ENCODE measurements around the gene PSMA7. TPM values are rescaled to one million over a fixed set of nuclear protein-coding genes. Genes with fewer than 3 reads are reported as not detected.

The PSMA7 gene
- polyA plus RNA-seq, 1 donor (not counting 4 experiments of a cell fraction or from before 2014, with no cell fraction given): 383 TPM

DNA sequence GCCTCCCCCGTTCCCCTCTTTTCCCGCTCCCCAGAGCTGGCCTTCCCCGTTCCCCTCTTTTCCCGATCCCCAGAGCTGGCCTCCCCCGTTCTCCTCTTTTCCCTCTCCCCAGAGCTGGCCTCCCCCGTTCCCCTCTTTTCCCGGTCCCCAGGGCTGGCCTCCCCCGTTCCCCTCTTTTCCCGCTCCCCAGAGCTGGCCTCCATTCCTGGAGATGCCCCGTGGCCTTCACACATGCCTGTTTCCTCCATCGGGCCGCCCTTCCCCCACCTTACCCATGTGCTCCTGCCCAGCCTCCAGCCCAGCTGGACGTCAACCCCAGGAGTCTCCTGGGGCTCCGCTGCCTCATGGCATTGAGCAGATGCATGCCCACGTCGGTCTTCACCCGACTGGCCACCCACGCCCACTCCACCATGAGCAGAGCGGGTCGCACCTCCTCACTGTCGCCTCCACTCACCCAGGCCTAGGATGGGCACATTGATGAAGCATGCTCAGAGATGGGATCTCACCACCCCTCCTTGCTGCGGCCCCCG, 8.7 kb upstream of the PSMA7 start:
- Histone ChIP-seq H4K20me1 (ENCODE audit: control insufficient read depth, extremely low read depth, insufficient read depth, low read length) (peaks cover 58% of the 10 kb centered on the region), H2AFZ (ENCODE audit: control insufficient read depth, low read length) (no peak overlapping the region), H3K9me3 (ENCODE audit: control insufficient read depth, low read depth, low read length) (no peaks in the 10 kb centered on the region), H3K36me3 (ENCODE audit: control insufficient read depth in 2 of 2, extremely low read depth in 1 of 2, insufficient read depth in 2 of 2, low read length in 2 of 2) (peaks cover 3 to 10% of the 10 kb centered on the region in 2 experiments), H3K9me1 (ENCODE audit: control insufficient read depth, extremely low read depth, insufficient read depth, low read length) (peaks cover 26% of the 10 kb centered on the region), H3K4me2 (ENCODE audit: control insufficient read depth, extremely low read depth, insufficient read depth, low read depth, low read length) (no peak overlapping the region), H3K4me1 (ENCODE audit: control insufficient read depth, extremely low read depth, insufficient read depth, low read length) (peaks cover 36% of the 10 kb centered on the region), H3K4me3 (ENCODE audit: control insufficient read depth in 2 of 3, extremely low read depth in 1 of 3, insufficient read depth in 2 of 3, low read depth in 1 of 3, low read length in 3 of 3) (no peak overlapping the region), H3K79me2 (ENCODE audit: control insufficient read depth, insufficient read depth, low read length) (peaks cover 66% of the 10 kb centered on the region), H3K27ac (ENCODE audit: control insufficient read depth, insufficient read depth, low read length) (no peak overlapping the region), H3K9ac (ENCODE audit: control insufficient read depth, extremely low read depth, insufficient read depth, low read length) (no peak overlapping the region), H3K27me3 (ENCODE audit: control insufficient read depth, extremely low read depth, insufficient read depth, low read length) (no peaks in the 10 kb centered on the region)
- no peak for FAIRE-seq
- dilution Hi-C loops (cut with MboI; ENCODE audit: extremely low pct_ligation_motif_present, low sequenced_read_pairs): no loop called here
- TF ChIP-seq EZH2 (IDR thresholded peaks at IDR 0.05; ENCODE audit: low read length): no peak
- TF ChIP-seq, protein P1, sequence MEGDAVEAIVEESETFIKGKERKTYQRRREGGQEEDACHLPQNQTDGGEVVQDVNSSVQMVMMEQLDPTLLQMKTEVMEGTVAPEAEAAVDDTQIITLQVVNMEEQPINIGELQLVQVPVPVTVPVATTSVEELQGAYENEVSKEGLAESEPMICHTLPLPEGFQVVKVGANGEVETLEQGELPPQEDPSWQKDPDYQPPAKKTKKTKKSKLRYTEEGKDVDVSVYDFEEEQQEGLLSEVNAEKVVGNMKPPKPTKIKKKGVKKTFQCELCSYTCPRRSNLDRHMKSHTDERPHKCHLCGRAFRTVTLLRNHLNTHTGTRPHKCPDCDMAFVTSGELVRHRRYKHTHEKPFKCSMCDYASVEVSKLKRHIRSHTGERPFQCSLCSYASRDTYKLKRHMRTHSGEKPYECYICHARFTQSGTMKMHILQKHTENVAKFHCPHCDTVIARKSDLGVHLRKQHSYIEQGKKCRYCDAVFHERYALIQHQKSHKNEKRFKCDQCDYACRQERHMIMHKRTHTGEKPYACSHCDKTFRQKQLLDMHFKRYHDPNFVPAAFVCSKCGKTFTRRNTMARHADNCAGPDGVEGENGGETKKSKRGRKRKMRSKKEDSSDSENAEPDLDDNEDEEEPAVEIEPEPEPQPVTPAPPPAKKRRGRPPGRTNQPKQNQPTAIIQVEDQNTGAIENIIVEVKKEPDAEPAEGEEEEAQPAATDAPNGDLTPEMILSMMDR (optimal IDR thresholded peaks at IDR 0.05 in 1 of 3, IDR thresholded peaks at IDR 0.05 in 1 of 3, conservative IDR thresholded peaks at IDR 0.05 in 1 of 3; ENCODE audit: extremely low read depth in 1 of 3, insufficient read depth in 2 of 3, low read length in 3 of 3): no peak
- no peak for DNase-seq (ENCODE audit: low read depth, low spot score)

DNA sequence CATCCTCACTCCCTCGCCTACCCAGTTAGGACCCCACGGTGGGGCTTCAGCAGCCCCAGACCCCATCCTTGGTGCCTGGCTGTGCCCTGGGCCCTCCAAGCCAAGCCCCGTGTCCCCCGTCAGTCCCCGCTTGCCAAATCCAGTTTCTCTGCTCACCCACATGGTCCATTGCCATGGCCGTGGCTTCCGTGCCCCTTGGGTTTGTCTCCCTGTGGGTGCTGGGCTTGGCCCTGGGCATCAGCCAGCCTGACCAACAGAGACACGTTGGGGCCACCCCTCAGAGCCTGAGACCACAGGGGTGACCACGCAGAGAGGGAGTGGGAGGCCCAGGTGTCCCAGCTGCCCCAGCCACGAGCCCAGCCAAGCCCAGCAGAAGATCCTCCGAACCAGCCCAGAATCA, 8.0 kb upstream of the PSMA7 start:
- H3K27me3 ChIP-seq (ENCODE audit: control insufficient read depth, extremely low read depth, insufficient read depth, low read length): no peaks in the 10 kb centered on the region
- no peak for DNase-seq (ENCODE audit: low read depth, low spot score)
- no peak overlapping the region for H3K9ac ChIP-seq (ENCODE audit: control insufficient read depth, extremely low read depth, insufficient read depth, low read length)
- dilution Hi-C loops (cut with MboI; ENCODE audit: extremely low pct_ligation_motif_present, low sequenced_read_pairs): no loop called here
- H3K79me2 ChIP-seq (ENCODE audit: control insufficient read depth, insufficient read depth, low read length): peaks cover 65% of the 10 kb centered on the region
- H4K20me1 ChIP-seq (ENCODE audit: control insufficient read depth, extremely low read depth, insufficient read depth, low read length): peaks cover 56% of the 10 kb centered on the region
- no peak for FAIRE-seq
- peaks cover 4 to 8% of the 10 kb centered on the region in 2 experiments for H3K36me3 ChIP-seq (ENCODE audit: control insufficient read depth in 2 of 2, extremely low read depth in 1 of 2, insufficient read depth in 2 of 2, low read length in 2 of 2)
- H3K4me3 ChIP-seq (ENCODE audit: control insufficient read depth in 2 of 3, extremely low read depth in 1 of 3, insufficient read depth in 2 of 3, low read depth in 1 of 3, low read length in 3 of 3): no peak overlapping the region
- peaks cover 36% of the 10 kb centered on the region for H3K4me1 ChIP-seq (ENCODE audit: control insufficient read depth, extremely low read depth, insufficient read depth, low read length)
- H3K9me1 ChIP-seq (ENCODE audit: control insufficient read depth, extremely low read depth, insufficient read depth, low read length): peaks cover 23% of the 10 kb centered on the region
- TF ChIP-seq, protein P1 (optimal IDR thresholded peaks at IDR 0.05 in 1 of 3, IDR thresholded peaks at IDR 0.05 in 1 of 3, conservative IDR thresholded peaks at IDR 0.05 in 1 of 3; ENCODE audit: extremely low read depth in 1 of 3, insufficient read depth in 2 of 3, low read length in 3 of 3): no peak
- no peak for TF ChIP-seq EZH2 (IDR thresholded peaks at IDR 0.05; ENCODE audit: low read length)
- H3K4me2 ChIP-seq (ENCODE audit: control insufficient read depth, extremely low read depth, insufficient read depth, low read depth, low read length): no peak overlapping the region
- H2AFZ ChIP-seq (ENCODE audit: control insufficient read depth, low read length): no peak overlapping the region
- no peaks in the 10 kb centered on the region for H3K9me3 ChIP-seq (ENCODE audit: control insufficient read depth, low read depth, low read length)
- H3K27ac ChIP-seq (ENCODE audit: control insufficient read depth, insufficient read depth, low read length): no peak overlapping the region

Data from keratinocyte (primary cell).